Caco-2 (cell line): ENCODE results near the gene SORD. TPM values are rescaled to one million over a fixed set of nuclear protein-coding genes. Genes with fewer than 3 reads are reported as not detected.

Experiments used
- BruUV-seq: library from RNA; stranded (reverse); fragments of 400-500 nt; replicated peaks from 2 replicates; lab custom pipeline; 2021; lab: Mats Ljungman, UMichigan
- CTCF ChIA-PET: fragments of 300-600 bp; sonication (Branson Sonifier 250); formaldehyde crosslinking; loops from one replicate; lab custom pipeline; 2022; ENCODE audit warnings: antibody characterized with exemption; lab: Charles Lee
- POLR2A ChIA-PET: fragments of 300-600 bp; sonication (Branson Sonifier 250); formaldehyde crosslinking; loops from one replicate; lab custom pipeline; 2022; ENCODE audit warnings: antibody characterized with exemption; lab: Charles Lee
- DNase-seq, 2 experiments: peaks; one replicate each; pipeline versions ENCODE4 v3.0.0 to v3.0.0-alpha.2; 2020 to 2022
- H3K27me3 ChIP-seq: replicated peaks from 2 replicates; pipeline ENCODE4 v1.6.0; 2011; ENCODE audit warnings: low read length; ENCODE audit not compliant: control insufficient read depth, insufficient read depth
- H3K36me3 ChIP-seq: 2 replicates; pipeline ENCODE4 v1.5.1; 2011; ENCODE audit warnings: low read length; ENCODE audit not compliant: control insufficient read depth, insufficient read depth
- H3K4me1 ChIP-seq: fragments of 250-450 bp; sonication (Bioruptor Pico); 2 replicates; pipeline ENCODE4 v1.5.1; 2020; ENCODE audit warnings: mild to moderate bottlenecking
- H3K4me3 ChIP-seq: 2 replicates; pipeline ENCODE4 v1.5.1; 2011; ENCODE audit warnings: low read depth, mild to moderate bottlenecking, control low read depth, low read length
- H3K9me3 ChIP-seq: fragments of 250-450 bp; sonication (Bioruptor Pico); 2 replicates; pipeline ENCODE4 v1.5.1; 2020; ENCODE audit warnings: mild to moderate bottlenecking, moderate library complexity
- H3K27ac Mint-ChIP-seq: one replicate; pipeline ENCODE4 v1.8.0; 2022; ENCODE audit warnings: mixed read lengths; ENCODE audit not compliant: unreplicated experiment
- H3K27me3 Mint-ChIP-seq: one replicate; pipeline ENCODE4 v1.8.0; 2022; ENCODE audit warnings: mixed read lengths; ENCODE audit not compliant: insufficient read depth, unreplicated experiment
- H3K36me3 Mint-ChIP-seq: one replicate; pipeline ENCODE4 v1.8.0; 2022; ENCODE audit warnings: mild to moderate bottlenecking, mixed read lengths; ENCODE audit not compliant: insufficient read depth, unreplicated experiment
- H3K4me1 Mint-ChIP-seq: one replicate; pipeline ENCODE4 v1.8.0; 2022; ENCODE audit warnings: low read depth, mixed read lengths; ENCODE audit not compliant: unreplicated experiment
- H3K4me3 Mint-ChIP-seq: one replicate; pipeline ENCODE4 v1.8.0; 2022; ENCODE audit warnings: mild to moderate bottlenecking, moderate library complexity, mixed read lengths; ENCODE audit not compliant: unreplicated experiment
- H3K9me3 Mint-ChIP-seq: one replicate; pipeline ENCODE4 v1.8.0; 2022; ENCODE audit warnings: mixed read lengths; ENCODE audit not compliant: unreplicated experiment
- intact Hi-C: fragments of 100-400 bp; cut with micrococcal nuclease; formaldehyde crosslinking; loops from one replicate; pipeline ENCODE4 v1.10.0; 2022; ENCODE audit not compliant: unreplicated experiment
- total RNA-seq: library from RNA; stranded (reverse); gene quantifications from 2 replicates; pipeline ENCODE4 v1.2.3, GENCODE V29; 2022
- TF ChIP-seq, protein P1 (sequence below), 2 experiments: fragments of 200-600 bp in 1 of 2; IDR thresholded peaks; 1 replicate in 1 of 2; 2 replicates in 1 of 2; pipeline versions ENCODE4 v1.5.1 to v1.8.0; 2011 to 2022; ENCODE audit warnings: antibody characterized with exemption in 1 of 2, control low read depth in 1 of 2, inconsistent platforms in 1 of 2, low read depth in 1 of 2, low read length in 1 of 2, mild to moderate bottlenecking in 1 of 2, moderate library complexity in 1 of 2; ENCODE audit not compliant: insufficient read depth in 1 of 2, severe bottlenecking in 1 of 2, unreplicated experiment in 1 of 2

The SORD gene
- total RNA-seq, 1 experiment from 2014 or later, result 79.7 TPM

DNA sequence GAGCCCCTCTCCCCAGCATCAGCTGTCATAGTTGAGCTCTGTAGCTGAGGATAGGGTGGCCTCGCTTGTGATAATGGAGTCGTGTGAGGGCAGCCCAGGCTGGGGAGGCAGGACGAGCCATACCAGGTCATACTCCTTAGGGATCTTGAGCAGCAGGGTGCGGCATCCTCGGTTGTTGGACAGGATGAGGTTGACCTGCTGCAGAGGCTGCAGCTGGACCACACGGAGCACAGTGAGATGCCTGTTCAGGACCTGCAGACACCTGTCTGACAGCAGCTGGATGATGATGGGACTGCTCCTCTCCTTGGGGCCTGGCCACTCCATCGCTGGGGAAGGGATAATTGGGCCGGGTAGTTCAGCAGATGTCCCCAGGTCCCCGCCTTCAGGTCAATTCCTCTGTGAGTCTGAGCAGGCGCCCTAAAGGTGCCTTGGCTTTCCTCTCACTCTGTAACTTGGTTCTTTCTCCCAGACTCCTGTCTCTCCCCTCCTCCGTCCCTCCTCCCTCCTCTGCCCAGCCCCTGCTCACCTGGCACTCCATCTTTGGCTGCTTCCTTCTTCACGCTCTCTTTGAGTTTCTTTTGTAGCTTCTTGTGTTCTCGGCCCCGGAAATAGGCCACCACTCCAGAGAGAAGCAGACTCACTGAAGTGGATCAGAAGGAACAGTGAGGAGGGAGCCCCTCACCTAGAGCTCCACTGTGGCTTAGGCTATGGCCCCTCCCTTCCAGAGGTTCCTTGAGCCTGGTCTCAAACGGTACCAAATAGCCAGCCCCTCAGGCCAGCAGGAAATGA, 83.2 kb downstream of the SORD start:
- no TSS peak for BruUV-seq
- POLR2A ChIA-PET, result no interaction called here
- CTCF ChIA-PET, result no interaction called here
- DNase-seq, result no peak
- Histone ChIP-seq H3K36me3 (no peaks in the 10 kb centered on the region), H3K27me3 (no peaks in the 10 kb centered on the region), H3K4me3 (no peak overlapping the region), H3K9me3 (no peaks in the 10 kb centered on the region), H3K4me1 (no peaks in the 10 kb centered on the region)
- Mint-ChIP-seq H3K27ac (no peak overlapping the region), H3K36me3 (no peaks in the 10 kb centered on the region), H3K9me3 (no peaks in the 10 kb centered on the region), H3K27me3 (no peaks in the 10 kb centered on the region), H3K4me3 (no peak overlapping the region), H3K4me1 (no peaks in the 10 kb centered on the region)
- intact Hi-C loops, result no loop called here
- TF ChIP-seq, protein P1, sequence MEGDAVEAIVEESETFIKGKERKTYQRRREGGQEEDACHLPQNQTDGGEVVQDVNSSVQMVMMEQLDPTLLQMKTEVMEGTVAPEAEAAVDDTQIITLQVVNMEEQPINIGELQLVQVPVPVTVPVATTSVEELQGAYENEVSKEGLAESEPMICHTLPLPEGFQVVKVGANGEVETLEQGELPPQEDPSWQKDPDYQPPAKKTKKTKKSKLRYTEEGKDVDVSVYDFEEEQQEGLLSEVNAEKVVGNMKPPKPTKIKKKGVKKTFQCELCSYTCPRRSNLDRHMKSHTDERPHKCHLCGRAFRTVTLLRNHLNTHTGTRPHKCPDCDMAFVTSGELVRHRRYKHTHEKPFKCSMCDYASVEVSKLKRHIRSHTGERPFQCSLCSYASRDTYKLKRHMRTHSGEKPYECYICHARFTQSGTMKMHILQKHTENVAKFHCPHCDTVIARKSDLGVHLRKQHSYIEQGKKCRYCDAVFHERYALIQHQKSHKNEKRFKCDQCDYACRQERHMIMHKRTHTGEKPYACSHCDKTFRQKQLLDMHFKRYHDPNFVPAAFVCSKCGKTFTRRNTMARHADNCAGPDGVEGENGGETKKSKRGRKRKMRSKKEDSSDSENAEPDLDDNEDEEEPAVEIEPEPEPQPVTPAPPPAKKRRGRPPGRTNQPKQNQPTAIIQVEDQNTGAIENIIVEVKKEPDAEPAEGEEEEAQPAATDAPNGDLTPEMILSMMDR (IDR thresholded peaks at IDR 0.05; ENCODE audit: insufficient read depth in 1 of 2, low read depth in 1 of 2, low read length in 1 of 2, severe bottlenecking in 1 of 2, unreplicated experiment in 1 of 2), result no peak

DNA sequence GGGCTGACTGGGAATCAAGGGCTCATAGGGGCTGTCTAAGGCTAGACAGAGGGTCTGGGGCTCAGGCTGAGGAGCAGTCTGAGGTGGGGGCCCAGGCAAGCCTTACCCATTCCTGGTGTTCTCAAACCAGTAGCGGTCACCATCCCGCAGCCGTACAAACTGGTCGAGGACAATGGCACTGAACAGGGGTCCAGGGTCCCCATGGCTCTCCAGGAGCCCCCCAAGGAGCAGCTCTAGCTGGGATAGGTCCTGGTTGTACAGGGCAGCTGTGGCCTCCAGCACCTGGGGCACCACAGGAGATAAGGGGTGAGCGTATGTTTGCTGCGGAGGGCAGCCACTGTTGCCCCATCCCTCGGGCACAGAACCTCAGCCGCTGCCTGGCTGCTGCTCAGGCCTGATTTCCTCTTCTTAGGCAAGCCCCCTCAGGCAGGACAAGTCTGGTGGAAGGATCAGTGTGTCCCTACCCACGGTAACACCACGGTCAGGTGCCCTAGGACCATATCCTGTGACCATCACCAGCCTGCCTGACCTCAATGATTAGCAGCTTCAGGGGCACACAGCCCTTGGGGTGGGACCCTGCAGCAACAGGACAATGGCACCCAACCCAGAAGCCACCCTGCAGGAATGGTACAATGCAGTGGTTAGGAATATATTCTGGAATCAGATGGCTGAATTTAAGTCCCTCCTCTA, 85.1 kb downstream of the SORD start:
- Histone ChIP-seq H3K27me3 (no peaks in the 10 kb centered on the region), H3K36me3 (no peaks in the 10 kb centered on the region), H3K4me1 (no peaks in the 10 kb centered on the region), H3K9me3 (no peaks in the 10 kb centered on the region), H3K4me3 (no peak overlapping the region)
- H3K9me3 Mint-ChIP-seq, result no peaks in the 10 kb centered on the region
- POLR2A ChIA-PET, result no interaction called here
- H3K36me3 Mint-ChIP-seq, result no peaks in the 10 kb centered on the region
- H3K4me3 Mint-ChIP-seq, result no peak overlapping the region
- TF ChIP-seq, protein P1 (IDR thresholded peaks at IDR 0.05; ENCODE audit: insufficient read depth in 1 of 2, low read depth in 1 of 2, low read length in 1 of 2, severe bottlenecking in 1 of 2, unreplicated experiment in 1 of 2), result no peak
- H3K27me3 Mint-ChIP-seq, result no peaks in the 10 kb centered on the region
- H3K27ac Mint-ChIP-seq, result no peak overlapping the region
- intact Hi-C loops, result no loop called here
- CTCF ChIA-PET, result no interaction called here
- no TSS peak for BruUV-seq
- DNase-seq, result no peak
- no peaks in the 10 kb centered on the region for H3K4me1 Mint-ChIP-seq

DNA sequence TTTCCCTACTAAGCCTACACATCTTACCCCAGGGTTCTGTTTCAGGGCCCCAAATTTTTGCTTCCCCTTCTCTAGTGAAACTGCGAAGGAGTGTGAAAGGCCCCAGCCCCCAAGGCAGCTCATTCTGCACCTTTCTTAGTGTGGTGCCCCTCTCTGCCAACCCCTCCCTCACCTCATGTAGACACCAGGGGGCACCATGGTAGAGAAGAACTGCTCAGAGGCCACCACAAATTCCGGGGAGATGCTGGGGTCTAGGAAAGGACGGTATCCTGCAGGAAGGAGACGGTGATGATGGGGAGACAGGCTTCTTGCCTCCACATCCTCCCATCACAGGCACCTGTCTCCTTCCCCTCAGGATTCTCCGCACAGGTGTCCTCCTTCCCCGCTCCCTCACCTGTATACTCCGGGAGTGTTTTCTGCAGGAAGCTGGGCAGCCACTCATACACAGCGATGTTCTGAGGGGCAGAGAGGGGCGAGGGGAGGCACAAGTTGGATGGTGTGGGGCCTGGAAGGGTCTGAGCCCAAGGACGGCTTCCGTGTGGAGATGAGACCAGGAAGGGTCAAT, 87.3 kb downstream of the SORD start:
- Histone ChIP-seq H3K9me3 (no peaks in the 10 kb centered on the region), H3K4me1 (no peaks in the 10 kb centered on the region), H3K36me3 (no peaks in the 10 kb centered on the region), H3K4me3 (no peak overlapping the region), H3K27me3 (no peaks in the 10 kb centered on the region)
- Mint-ChIP-seq H3K36me3 (peaks cover 6% of the 10 kb centered on the region), H3K4me1 (peaks cover 8% of the 10 kb centered on the region), H3K27ac (no peak overlapping the region), H3K27me3 (peaks cover 4% of the 10 kb centered on the region), H3K9me3 (no peaks in the 10 kb centered on the region), H3K4me3 (no peak overlapping the region)
- CTCF ChIA-PET, result interaction anchor here (0.7 kb wide), 1 partner anchor 15 kb away, joined by 3 read pairs; no protein-coding TSS in a partner anchor
- BruUV-seq, result no TSS peak
- intact Hi-C loops, result no loop called here
- POLR2A ChIA-PET, result no interaction called here
- TF ChIP-seq, protein P1 (IDR thresholded peaks at IDR 0.05; ENCODE audit: insufficient read depth in 1 of 2, low read depth in 1 of 2, low read length in 1 of 2, severe bottlenecking in 1 of 2, unreplicated experiment in 1 of 2), result peak in 1 of 2 experiments; percentile 14
- no peak for DNase-seq
